Measurements from ENCODE around the gene ECI2. TPM values are rescaled to one million over a fixed set of nuclear protein-coding genes. Genes with fewer than 3 reads are reported as not detected.

The ECI2 gene
- total and polyA plus RNA-seq, 9 donors, result 52.0 to 141 (median 67.1) TPM

- TF ChIP-seq CTCF (IDR thresholded peaks at IDR 0.05), result no peak
- no peak for TF ChIP-seq EP300 (IDR thresholded peaks at IDR 0.05)
- TF ChIP-seq POLR2A (IDR thresholded peaks at IDR 0.05), result no peak
- no peaks in the 10 kb centered on the region for H3K4me1 ChIP-seq (ENCODE audit: insufficient read depth)
- 49 to 71% (median 55%) methylated on average over 12 of the region's 12 CpGs for WGBS, 3 donors
- no peaks in the 10 kb centered on the region for H3K36me3 ChIP-seq
- no peak overlapping the region for H3K4me3 ChIP-seq
- H3K27ac ChIP-seq, result no peak overlapping the region
- no peaks in the 10 kb centered on the region for H3K9me3 ChIP-seq
- no peaks in the 10 kb centered on the region for H3K27me3 ChIP-seq
- no peak for DNase-seq
- intact Hi-C loops (cut with DNase I), result loop anchor here (10.0 kb wide), 3 partner anchors 83 to 413 kb away; partner anchors contain the start of gene FAM217A (in 1 of the 4)
Measured at GRCh38 chr6:4157506-4157905, 22.1 kb upstream of the ECI2 start.

GRCh38 chr6:4155848-4156466 is 20.6 kb upstream of the ECI2 start:
- Histone ChIP-seq H3K4me1 (ENCODE audit: insufficient read depth) (no peaks in the 10 kb centered on the region), H3K4me3 (no peak overlapping the region), H3K36me3 (no peaks in the 10 kb centered on the region), H3K9me3 (no peaks in the 10 kb centered on the region), H3K27ac (no peak overlapping the region), H3K27me3 (no peaks in the 10 kb centered on the region)
- peak; percentile 59 to 70 (median 68) for TF ChIP-seq CTCF (IDR thresholded peaks at IDR 0.05)
- no peak for TF ChIP-seq EP300 (IDR thresholded peaks at IDR 0.05)
- no peak for TF ChIP-seq POLR2A (IDR thresholded peaks at IDR 0.05)
- intact Hi-C loops (cut with DNase I), result loop anchor here (10.0 kb wide), 3 partner anchors 81 to 411 kb away; partner anchors contain the start of gene FAM217A (in 1 of the 4)
- peak; percentile 63 to 85 (median 71) for DNase-seq
- 1% methylated on average over 6 of the region's 6 CpGs for WGBS, 3 donors

GRCh38 chr6:4153514-4153985 is 18.2 kb upstream of the ECI2 start:
- H3K27ac ChIP-seq, result no peak overlapping the region
- no peaks in the 10 kb centered on the region for H3K36me3 ChIP-seq
- no peak for DNase-seq
- intact Hi-C loops (cut with DNase I), result loop anchor here (2.0 to 10.0 kb wide), 4 partner anchors 79 to 409 kb away; partner anchors contain the start of gene FAM217A (in 1 of the 4)
- H3K4me3 ChIP-seq, result no peak overlapping the region
- no peaks in the 10 kb centered on the region for H3K27me3 ChIP-seq
- no peak for TF ChIP-seq POLR2A (IDR thresholded peaks at IDR 0.05)
- no peak for TF ChIP-seq CTCF (IDR thresholded peaks at IDR 0.05)
- no peak for TF ChIP-seq EP300 (IDR thresholded peaks at IDR 0.05)
- H3K9me3 ChIP-seq, result no peaks in the 10 kb centered on the region
- H3K4me1 ChIP-seq (ENCODE audit: insufficient read depth), result no peaks in the 10 kb centered on the region
- whole genome bisulfite sequencing, 3 donors, result 84 to 87% (median 85%) methylated on average over 6 of the region's 6 CpGs

- TF ChIP-seq POLR2A (IDR thresholded peaks at IDR 0.05) (no peak), CTCF (IDR thresholded peaks at IDR 0.05) (no peak), EP300 (IDR thresholded peaks at IDR 0.05) (no peak)
- H3K36me3 ChIP-seq, result no peaks in the 10 kb centered on the region
- DNase-seq, result no peak
- intact Hi-C loops (cut with DNase I), result no loop called here
- H3K4me1 ChIP-seq (ENCODE audit: insufficient read depth), result no peaks in the 10 kb centered on the region
- H3K27ac ChIP-seq, result no peak overlapping the region
- 30 to 53% (median 31%) methylated on average over 2 of the region's 2 CpGs for WGBS, 3 donors
- H3K4me3 ChIP-seq, result no peak overlapping the region
- H3K27me3 ChIP-seq, result no peaks in the 10 kb centered on the region
- no peaks in the 10 kb centered on the region for H3K9me3 ChIP-seq
Measured at GRCh38 chr6:4145083-4145482, 9.7 kb upstream of the ECI2 start.

All from ovary (tissue), 9 donors.